ENCODE measurements around the gene RUBCN. TPM values are rescaled to one million over a fixed set of nuclear protein-coding genes. Genes with fewer than 3 reads are reported as not detected.

RUBCN gene
- total RNA-seq, 4 donors from 2014 or later = 15.6 to 33.1 (median 21.6) TPM

DNA sequence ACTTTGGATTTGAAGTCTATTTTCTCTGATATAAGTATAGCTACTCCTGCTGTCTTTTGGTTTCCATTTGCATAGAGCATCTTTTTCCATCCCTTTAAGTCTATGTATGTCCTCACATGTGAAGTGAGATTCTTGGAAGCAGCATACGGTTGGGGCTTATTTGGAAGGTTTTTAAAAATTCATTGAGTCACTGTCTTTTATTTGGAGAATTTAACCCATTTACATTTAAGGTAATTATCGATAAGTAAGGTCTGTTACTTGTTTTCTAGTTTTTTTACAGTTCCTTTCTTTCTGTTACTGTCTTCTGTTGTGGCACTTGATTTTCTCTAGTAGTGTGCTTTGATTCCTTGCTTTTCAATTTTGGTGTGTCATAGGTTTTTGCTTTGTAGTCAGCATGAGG, 14.0 kb downstream of the RUBCN start:
- no peak overlapping the region for H3K4me3 ChIP-seq
- no peak for DNase-seq
- no peaks in the 10 kb centered on the region for H3K27me3 ChIP-seq
- H3K4me1 ChIP-seq = peaks cover 0 to 14% of the 10 kb centered on the region in 2 donors
- no peak overlapping the region for H3K27ac ChIP-seq
- TF ChIP-seq, protein P1, sequence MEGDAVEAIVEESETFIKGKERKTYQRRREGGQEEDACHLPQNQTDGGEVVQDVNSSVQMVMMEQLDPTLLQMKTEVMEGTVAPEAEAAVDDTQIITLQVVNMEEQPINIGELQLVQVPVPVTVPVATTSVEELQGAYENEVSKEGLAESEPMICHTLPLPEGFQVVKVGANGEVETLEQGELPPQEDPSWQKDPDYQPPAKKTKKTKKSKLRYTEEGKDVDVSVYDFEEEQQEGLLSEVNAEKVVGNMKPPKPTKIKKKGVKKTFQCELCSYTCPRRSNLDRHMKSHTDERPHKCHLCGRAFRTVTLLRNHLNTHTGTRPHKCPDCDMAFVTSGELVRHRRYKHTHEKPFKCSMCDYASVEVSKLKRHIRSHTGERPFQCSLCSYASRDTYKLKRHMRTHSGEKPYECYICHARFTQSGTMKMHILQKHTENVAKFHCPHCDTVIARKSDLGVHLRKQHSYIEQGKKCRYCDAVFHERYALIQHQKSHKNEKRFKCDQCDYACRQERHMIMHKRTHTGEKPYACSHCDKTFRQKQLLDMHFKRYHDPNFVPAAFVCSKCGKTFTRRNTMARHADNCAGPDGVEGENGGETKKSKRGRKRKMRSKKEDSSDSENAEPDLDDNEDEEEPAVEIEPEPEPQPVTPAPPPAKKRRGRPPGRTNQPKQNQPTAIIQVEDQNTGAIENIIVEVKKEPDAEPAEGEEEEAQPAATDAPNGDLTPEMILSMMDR (IDR thresholded peaks at IDR 0.05 in 4 of 5, conservative IDR thresholded peaks at IDR 0.05 in 1 of 5) = no peak
- TF ChIP-seq POLR2A (IDR thresholded peaks at IDR 0.05) = no peak
- H3K36me3 ChIP-seq = peaks cover 0 to 10% of the 10 kb centered on the region in 2 donors
- intact Hi-C loops (cut with DNase I; ENCODE audit: low total_unique reads) = no loop called here
- ATAC-seq = no peak
- in situ Hi-C loops (cut with MboI; ENCODE audit: low sequenced_read_pairs in 4 of 4) = no loop called here
- H3K9me3 ChIP-seq = no peaks in the 10 kb centered on the region

DNA sequence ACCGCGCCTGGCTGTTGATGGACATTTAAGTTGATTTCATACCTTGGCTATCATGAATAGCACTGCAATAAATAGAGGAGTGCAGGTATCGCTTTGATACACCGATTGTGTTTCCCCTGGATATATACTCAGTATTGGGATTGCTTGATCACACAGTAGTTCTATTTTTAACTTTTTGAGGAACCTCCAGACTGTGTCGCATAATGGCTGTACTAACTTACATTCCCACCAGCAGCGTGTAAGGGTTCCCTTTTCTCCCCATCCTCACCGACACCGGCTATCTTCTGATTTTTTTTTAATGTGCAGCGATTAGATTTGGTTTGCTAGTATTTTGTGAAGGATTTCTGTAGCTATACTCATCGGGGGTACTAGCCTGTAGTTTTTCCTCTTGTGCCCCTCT, 16.0 kb downstream of the RUBCN start:
- no peak for TF ChIP-seq POLR2A (IDR thresholded peaks at IDR 0.05)
- TF ChIP-seq, protein P1 (IDR thresholded peaks at IDR 0.05 in 4 of 5, conservative IDR thresholded peaks at IDR 0.05 in 1 of 5) = no peak
- intact Hi-C loops (cut with DNase I; ENCODE audit: low total_unique reads) (no loop called here), in situ Hi-C loops (cut with MboI; ENCODE audit: low sequenced_read_pairs in 4 of 4) (no loop called here)
- Histone ChIP-seq H3K27ac (no peak overlapping the region), H3K36me3 (peaks cover 0 to 20% of the 10 kb centered on the region in 2 donors), H3K4me1 (peaks cover 0 to 14% of the 10 kb centered on the region in 2 donors), H3K9me3 (no peaks in the 10 kb centered on the region), H3K4me3 (no peak overlapping the region), H3K27me3 (no peaks in the 10 kb centered on the region)
- no peak for ATAC-seq
- DNase-seq = no peak

DNA sequence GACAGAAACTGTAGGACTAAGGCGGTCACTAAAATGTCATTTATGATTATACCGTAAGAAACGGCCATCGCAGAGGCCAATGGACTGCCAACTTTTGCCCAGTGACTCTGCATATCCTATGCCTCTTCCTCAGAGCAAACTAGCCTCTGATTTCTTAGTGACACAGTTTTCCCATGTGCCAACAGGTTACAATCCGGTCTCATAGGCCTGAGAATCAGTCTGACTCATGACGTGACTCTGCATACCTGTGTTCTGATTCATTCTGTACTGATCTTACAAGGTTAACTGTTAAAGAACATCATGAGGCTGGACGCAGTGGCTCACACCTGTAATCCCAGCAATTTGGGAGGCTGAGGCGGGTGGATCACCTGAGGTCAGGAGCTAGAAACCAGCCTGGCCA, 17.8 kb downstream of the RUBCN start:
- peak in 1 of 2 donors; percentile 12 for TF ChIP-seq POLR2A (IDR thresholded peaks at IDR 0.05)
- TF ChIP-seq, protein P1 (IDR thresholded peaks at IDR 0.05 in 4 of 5, conservative IDR thresholded peaks at IDR 0.05 in 1 of 5) = no peak
- DNase-seq = peak in 1 of 2 donors; percentile 48
- Histone ChIP-seq H3K4me3 (no peak overlapping the region), H3K36me3 (peaks cover 0 to 20% of the 10 kb centered on the region in 2 donors), H3K27ac (peak overlapping the region; percentile 10 to 65 (median 60)), H3K9me3 (no peaks in the 10 kb centered on the region), H3K27me3 (no peaks in the 10 kb centered on the region), H3K4me1 (peaks cover under 1 to 16% of the 10 kb centered on the region in 2 donors)
- ATAC-seq = peak; percentile 94 to 95
- in situ Hi-C loops (cut with MboI; ENCODE audit: low sequenced_read_pairs in 4 of 4) = no loop called here
- intact Hi-C loops (cut with DNase I; ENCODE audit: low total_unique reads) = no loop called here

DNA sequence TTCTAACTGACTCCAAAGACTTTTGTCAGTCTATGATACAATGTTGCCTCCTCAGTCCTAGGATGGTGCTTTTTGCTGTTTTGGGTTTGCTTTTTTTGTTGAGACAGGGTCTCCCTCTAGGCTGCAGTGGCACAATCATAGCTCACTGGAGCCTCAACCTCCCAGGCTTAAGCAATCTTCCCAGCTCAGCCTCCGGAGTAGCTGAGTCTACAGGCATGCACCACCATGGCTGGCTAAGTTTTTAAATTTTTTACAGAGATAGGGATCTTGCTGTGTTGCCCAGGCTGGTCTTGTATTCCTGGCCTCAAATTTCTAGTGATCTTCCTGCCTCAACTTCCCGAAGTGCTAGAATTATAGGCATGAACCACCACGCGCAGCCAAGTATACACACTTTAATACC, 22.5 kb downstream of the RUBCN start:
- Histone ChIP-seq H3K4me3 (no peak overlapping the region), H3K27me3 (no peaks in the 10 kb centered on the region), H3K36me3 (peaks cover 0 to 10% of the 10 kb centered on the region in 2 donors), H3K27ac (peak overlapping the region; percentile 89 to 97 (median 90)), H3K4me1 (peaks cover 22 to 31% of the 10 kb centered on the region in 2 donors), H3K9me3 (no peaks in the 10 kb centered on the region)
- intact Hi-C loops (cut with DNase I; ENCODE audit: low total_unique reads) = loop anchor here (5.0 kb wide), 1 partner anchor 78 kb away; the partner anchor contains the start of gene LRCH3
- in situ Hi-C loops (cut with MboI; ENCODE audit: low sequenced_read_pairs in 4 of 4) = no loop called here
- TF ChIP-seq, protein P1 (IDR thresholded peaks at IDR 0.05 in 4 of 5, conservative IDR thresholded peaks at IDR 0.05 in 1 of 5) = no peak
- TF ChIP-seq POLR2A (IDR thresholded peaks at IDR 0.05) = no peak
- ATAC-seq (no peak), DNase-seq (no peak)

DNA sequence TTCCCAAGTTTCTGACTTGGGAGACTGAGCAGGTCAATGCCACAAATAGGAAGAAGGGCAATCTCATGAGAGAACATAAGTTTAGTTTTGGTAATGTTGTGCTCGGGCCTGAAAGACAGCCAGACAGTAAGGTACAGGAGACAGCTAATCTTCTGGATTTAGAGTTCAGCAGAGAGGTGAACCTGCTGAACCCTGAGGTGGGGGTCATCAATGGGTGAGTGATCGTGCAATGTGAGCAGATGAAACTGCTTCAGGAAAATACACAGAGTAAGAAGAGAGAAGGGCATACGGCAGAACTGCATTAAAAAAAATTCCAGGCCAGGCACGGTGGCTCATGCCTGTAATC, 23.3 kb downstream of the RUBCN start:
- DNase-seq (peak; percentile 76 to 83), ATAC-seq (no peak)
- intact Hi-C loops (cut with DNase I; ENCODE audit: low total_unique reads) = loop anchor here (2.0 to 5.0 kb wide), 2 partner anchors 23 to 79 kb away; partner anchors contain the start of genes LRCH3 and RUBCN
- Histone ChIP-seq H3K36me3 (peaks cover 0 to 10% of the 10 kb centered on the region in 2 donors), H3K27me3 (no peaks in the 10 kb centered on the region), H3K9me3 (no peaks in the 10 kb centered on the region), H3K27ac (peak overlapping the region; percentile 89 to 97 (median 90)), H3K4me1 (peaks cover 22 to 24% of the 10 kb centered on the region in 2 donors), H3K4me3 (peak overlapping the region in 2 of 4 donors; percentile 39 to 54)
- TF ChIP-seq, protein P1 (IDR thresholded peaks at IDR 0.05 in 4 of 5, conservative IDR thresholded peaks at IDR 0.05 in 1 of 5) = no peak
- TF ChIP-seq POLR2A (IDR thresholded peaks at IDR 0.05) = no peak
- in situ Hi-C loops (cut with MboI; ENCODE audit: low sequenced_read_pairs in 4 of 4) = no loop called here

Data from gastrocnemius medialis (tissue), 4 donors.